ENCODE measurements around the gene MARCO. TPM values are rescaled to one million over a fixed set of nuclear protein-coding genes. Genes with fewer than 3 reads are reported as not detected.

MARCO gene
- total RNA-seq, 1 experiment from 2014 or later: 0.26 TPM

DNA sequence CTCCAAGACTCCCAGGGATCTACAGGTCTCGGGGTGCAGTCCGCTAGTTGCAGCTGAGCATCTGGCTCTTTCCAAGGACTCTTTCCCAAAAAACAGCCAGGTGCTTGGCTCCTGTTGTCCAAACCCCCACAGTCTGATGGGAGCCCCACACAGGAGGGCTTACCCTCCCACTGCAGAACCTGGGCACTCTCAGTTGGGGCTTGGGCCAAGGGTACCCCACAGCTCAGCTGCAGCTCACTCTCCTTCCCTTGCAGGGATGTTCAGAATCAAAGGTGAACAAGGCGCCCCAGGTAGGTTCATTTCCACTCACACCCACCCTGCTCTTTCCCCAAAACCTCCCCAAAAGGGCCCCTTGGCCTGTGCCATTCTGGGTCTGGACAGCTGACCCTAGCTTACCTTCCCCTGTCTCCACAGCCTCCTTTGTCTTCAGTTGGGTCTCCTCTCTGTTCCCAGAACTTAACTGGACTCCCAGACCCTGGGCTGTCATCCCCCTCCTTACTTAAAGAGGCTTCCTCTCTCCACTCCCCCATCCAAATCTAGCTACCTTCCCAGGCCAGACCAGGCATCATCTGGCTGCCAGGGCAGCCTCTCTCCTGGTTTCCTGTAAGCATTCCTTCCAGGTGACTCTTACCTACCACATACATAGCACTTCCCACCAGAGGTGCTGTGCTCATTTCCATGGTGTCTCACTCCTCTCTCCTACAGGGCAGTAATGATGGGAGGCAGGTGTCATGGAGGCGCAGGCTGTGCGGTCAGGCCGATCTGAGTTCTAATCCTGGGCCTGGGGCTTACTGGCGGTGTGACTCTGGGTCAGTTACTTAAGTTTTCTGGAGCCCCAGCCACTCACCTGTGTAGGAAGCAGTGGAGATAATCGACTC lies 29.5 kb downstream of the MARCO start:
- ATAC-seq (no peak), DNase-seq (ENCODE audit: low read depth, low spot score) (no peak)
- no peaks in the 10 kb centered on the region for H3K9me3 ChIP-seq (ENCODE audit: control insufficient read depth, insufficient read depth, low read depth, low read length)
- H3K27me3 ChIP-seq (ENCODE audit: control insufficient read depth, insufficient read depth, low read length): peaks cover 4% of the 10 kb centered on the region
- H3K4me3 ChIP-seq (ENCODE audit: low read depth in 2 of 2, low read length in 2 of 2): no peak overlapping the region
- intact Hi-C loops (cut with micrococcal nuclease; ENCODE audit: unreplicated experiment): no loop called here
- ChIA-PET CTCF (no interaction called here), POLR2A (no interaction called here)
- no peak overlapping the region for H3K27ac ChIP-seq (ENCODE audit: low read length)
- in situ Hi-C loops (cut with HindIII; ENCODE audit: low pct_unique_long_range_greater_than_20kb, low sequenced_read_pairs): no loop called here
- no TSS peak for BruUV-seq (replicated peaks)
- TF ChIP-seq, protein P1, sequence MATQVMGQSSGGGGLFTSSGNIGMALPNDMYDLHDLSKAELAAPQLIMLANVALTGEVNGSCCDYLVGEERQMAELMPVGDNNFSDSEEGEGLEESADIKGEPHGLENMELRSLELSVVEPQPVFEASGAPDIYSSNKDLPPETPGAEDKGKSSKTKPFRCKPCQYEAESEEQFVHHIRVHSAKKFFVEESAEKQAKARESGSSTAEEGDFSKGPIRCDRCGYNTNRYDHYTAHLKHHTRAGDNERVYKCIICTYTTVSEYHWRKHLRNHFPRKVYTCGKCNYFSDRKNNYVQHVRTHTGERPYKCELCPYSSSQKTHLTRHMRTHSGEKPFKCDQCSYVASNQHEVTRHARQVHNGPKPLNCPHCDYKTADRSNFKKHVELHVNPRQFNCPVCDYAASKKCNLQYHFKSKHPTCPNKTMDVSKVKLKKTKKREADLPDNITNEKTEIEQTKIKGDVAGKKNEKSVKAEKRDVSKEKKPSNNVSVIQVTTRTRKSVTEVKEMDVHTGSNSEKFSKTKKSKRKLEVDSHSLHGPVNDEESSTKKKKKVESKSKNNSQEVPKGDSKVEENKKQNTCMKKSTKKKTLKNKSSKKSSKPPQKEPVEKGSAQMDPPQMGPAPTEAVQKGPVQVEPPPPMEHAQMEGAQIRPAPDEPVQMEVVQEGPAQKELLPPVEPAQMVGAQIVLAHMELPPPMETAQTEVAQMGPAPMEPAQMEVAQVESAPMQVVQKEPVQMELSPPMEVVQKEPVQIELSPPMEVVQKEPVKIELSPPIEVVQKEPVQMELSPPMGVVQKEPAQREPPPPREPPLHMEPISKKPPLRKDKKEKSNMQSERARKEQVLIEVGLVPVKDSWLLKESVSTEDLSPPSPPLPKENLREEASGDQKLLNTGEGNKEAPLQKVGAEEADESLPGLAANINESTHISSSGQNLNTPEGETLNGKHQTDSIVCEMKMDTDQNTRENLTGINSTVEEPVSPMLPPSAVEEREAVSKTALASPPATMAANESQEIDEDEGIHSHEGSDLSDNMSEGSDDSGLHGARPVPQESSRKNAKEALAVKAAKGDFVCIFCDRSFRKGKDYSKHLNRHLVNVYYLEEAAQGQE (IDR thresholded peaks at IDR 0.05; ENCODE audit: insufficient read depth in 1 of 2, low read depth in 2 of 2, low read length in 1 of 2): no peak
- TF ChIP-seq, protein P2, sequence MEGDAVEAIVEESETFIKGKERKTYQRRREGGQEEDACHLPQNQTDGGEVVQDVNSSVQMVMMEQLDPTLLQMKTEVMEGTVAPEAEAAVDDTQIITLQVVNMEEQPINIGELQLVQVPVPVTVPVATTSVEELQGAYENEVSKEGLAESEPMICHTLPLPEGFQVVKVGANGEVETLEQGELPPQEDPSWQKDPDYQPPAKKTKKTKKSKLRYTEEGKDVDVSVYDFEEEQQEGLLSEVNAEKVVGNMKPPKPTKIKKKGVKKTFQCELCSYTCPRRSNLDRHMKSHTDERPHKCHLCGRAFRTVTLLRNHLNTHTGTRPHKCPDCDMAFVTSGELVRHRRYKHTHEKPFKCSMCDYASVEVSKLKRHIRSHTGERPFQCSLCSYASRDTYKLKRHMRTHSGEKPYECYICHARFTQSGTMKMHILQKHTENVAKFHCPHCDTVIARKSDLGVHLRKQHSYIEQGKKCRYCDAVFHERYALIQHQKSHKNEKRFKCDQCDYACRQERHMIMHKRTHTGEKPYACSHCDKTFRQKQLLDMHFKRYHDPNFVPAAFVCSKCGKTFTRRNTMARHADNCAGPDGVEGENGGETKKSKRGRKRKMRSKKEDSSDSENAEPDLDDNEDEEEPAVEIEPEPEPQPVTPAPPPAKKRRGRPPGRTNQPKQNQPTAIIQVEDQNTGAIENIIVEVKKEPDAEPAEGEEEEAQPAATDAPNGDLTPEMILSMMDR (IDR thresholded peaks at IDR 0.05): no peak
- TF ChIP-seq SIN3A (IDR thresholded peaks at IDR 0.05; ENCODE audit: borderline replicate concordance, insufficient read depth, low read depth, low read length) (no peak), POLR2AphosphoS5 (IDR thresholded peaks at IDR 0.05; ENCODE audit: low read depth, low read length) (no peak), TCF7L2 (IDR thresholded peaks at IDR 0.05; ENCODE audit: low read depth, low read length) (no peak)
- H3K4me1 ChIP-seq (ENCODE audit: control insufficient read depth, insufficient read depth, low read length): no peaks in the 10 kb centered on the region
- H3K36me3 ChIP-seq (ENCODE audit: control insufficient read depth, insufficient read depth, low read length): no peaks in the 10 kb centered on the region

DNA sequence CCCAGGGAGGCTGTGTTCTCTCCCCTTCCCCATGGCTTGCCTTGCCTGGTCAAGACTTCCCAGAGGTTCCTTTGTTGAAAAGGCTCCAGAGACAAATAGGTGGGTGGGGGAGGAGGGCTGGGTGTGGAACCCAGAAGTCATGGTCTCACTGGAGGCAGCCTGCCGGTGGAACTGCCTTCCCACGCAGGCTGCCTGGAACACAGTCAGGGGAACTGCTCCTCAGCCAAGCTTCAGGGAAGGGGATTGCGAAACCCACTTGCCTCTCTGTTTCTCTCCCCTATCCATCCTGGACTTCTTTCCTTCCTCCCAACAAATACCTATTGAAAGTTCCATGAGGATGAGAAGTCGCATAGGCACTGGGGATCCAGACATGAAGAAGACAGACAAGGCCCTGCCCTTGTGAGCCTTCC lies 31.6 kb downstream of the MARCO start:
- DNase-seq (ENCODE audit: low read depth, low spot score) (no peak), ATAC-seq (no peak)
- TF ChIP-seq, protein P1 (IDR thresholded peaks at IDR 0.05; ENCODE audit: insufficient read depth in 1 of 2, low read depth in 2 of 2, low read length in 1 of 2): no peak
- TF ChIP-seq POLR2AphosphoS5 (IDR thresholded peaks at IDR 0.05; ENCODE audit: low read depth, low read length) (no peak), SIN3A (IDR thresholded peaks at IDR 0.05; ENCODE audit: borderline replicate concordance, insufficient read depth, low read depth, low read length) (no peak), TCF7L2 (IDR thresholded peaks at IDR 0.05; ENCODE audit: low read depth, low read length) (no peak)
- TF ChIP-seq, protein P2 (IDR thresholded peaks at IDR 0.05): no peak
- in situ Hi-C loops (cut with HindIII; ENCODE audit: low pct_unique_long_range_greater_than_20kb, low sequenced_read_pairs): no loop called here
- H3K36me3 ChIP-seq (ENCODE audit: control insufficient read depth, insufficient read depth, low read length): no peaks in the 10 kb centered on the region
- no peaks in the 10 kb centered on the region for H3K4me1 ChIP-seq (ENCODE audit: control insufficient read depth, insufficient read depth, low read length)
- no peak overlapping the region for H3K4me3 ChIP-seq (ENCODE audit: low read depth in 2 of 2, low read length in 2 of 2)
- ChIA-PET CTCF (no interaction called here), POLR2A (no interaction called here)
- no peaks in the 10 kb centered on the region for H3K9me3 ChIP-seq (ENCODE audit: control insufficient read depth, insufficient read depth, low read depth, low read length)
- H3K27ac ChIP-seq (ENCODE audit: low read length): no peak overlapping the region
- intact Hi-C loops (cut with micrococcal nuclease; ENCODE audit: unreplicated experiment): no loop called here
- BruUV-seq (replicated peaks): no TSS peak
- H3K27me3 ChIP-seq (ENCODE audit: control insufficient read depth, insufficient read depth, low read length): peaks cover 3% of the 10 kb centered on the region
